Astrocyte (in vitro differentiated cells and primary cell): ENCODE data around the gene PANX2.

Source experiments
- EZH2 ChIP-seq: IDR thresholded peaks from 2 replicates; pipeline ENCODE4 v1.6.1; 2012; ENCODE audit warnings: mild to moderate bottlenecking, low read length, inconsistent platforms; ENCODE audit not compliant: insufficient read depth
- TF ChIP-seq, protein P1 (sequence below): IDR thresholded peaks from 2 replicates; pipeline ENCODE4 v1.5.1; 2011; ENCODE audit warnings: low read depth, mild to moderate bottlenecking, inconsistent platforms, low read length, moderate library complexity; ENCODE audit not compliant: insufficient read depth

DNA sequence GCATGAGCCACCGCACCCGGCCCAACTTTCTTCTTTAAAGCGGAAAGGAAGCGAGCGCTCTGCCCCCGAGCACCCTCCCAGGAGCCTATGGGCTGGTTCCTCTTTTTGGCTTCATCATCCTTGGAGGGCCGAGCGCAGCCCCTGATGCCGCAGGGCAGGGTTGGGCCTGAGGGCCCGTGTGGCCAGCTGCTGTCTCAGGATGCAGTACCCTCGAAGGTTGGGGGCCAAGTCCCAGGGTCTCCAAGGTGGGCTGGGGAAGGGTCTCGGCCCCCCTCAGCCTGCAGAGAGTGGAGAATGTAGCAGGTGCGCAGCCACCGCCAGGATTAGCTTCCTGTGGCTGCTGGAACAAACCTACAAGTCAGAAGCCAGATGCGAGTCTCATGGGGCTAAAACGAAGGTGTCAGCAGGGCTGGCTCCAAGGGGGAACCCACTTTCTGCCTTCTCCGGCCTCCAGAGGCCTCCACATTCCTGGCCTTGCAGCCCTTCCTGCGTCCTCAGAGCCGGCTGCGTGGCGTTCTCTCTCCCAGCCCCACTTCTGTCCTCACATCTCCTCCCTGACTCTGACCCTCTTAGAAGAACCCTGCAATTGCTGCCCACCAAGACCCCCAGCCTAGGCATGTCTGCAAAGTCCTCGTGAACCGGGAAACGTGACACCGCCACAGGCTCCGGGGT is 2.9 kb downstream of the PANX2 start:
- TF ChIP-seq, protein P1, sequence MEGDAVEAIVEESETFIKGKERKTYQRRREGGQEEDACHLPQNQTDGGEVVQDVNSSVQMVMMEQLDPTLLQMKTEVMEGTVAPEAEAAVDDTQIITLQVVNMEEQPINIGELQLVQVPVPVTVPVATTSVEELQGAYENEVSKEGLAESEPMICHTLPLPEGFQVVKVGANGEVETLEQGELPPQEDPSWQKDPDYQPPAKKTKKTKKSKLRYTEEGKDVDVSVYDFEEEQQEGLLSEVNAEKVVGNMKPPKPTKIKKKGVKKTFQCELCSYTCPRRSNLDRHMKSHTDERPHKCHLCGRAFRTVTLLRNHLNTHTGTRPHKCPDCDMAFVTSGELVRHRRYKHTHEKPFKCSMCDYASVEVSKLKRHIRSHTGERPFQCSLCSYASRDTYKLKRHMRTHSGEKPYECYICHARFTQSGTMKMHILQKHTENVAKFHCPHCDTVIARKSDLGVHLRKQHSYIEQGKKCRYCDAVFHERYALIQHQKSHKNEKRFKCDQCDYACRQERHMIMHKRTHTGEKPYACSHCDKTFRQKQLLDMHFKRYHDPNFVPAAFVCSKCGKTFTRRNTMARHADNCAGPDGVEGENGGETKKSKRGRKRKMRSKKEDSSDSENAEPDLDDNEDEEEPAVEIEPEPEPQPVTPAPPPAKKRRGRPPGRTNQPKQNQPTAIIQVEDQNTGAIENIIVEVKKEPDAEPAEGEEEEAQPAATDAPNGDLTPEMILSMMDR, result no peak
- no peak for TF ChIP-seq EZH2
